Measurements from ENCODE around the gene NECAB3.

- TF ChIP-seq EP300 (IDR thresholded peaks at IDR 0.05) (no peak), POLR2AphosphoS5 (IDR thresholded peaks at IDR 0.05) (no peak), CTCF (IDR thresholded peaks at IDR 0.05) (no peak), POLR2A (IDR thresholded peaks at IDR 0.05) (no peak)
These were observed 19.1 kb downstream of the NECAB3 start for GRCh38 chr20:33655164-33655563.
